ENCODE results near the gene CX3CR1. TPM values are rescaled to one million over a fixed set of nuclear protein-coding genes. Genes with fewer than 3 reads are reported as not detected.
A peak's percentile ranks its signal among the peaks of the same experiment; 100 is the strongest.

CX3CR1 gene
- total and polyA plus RNA-seq, 2 donors (not counting 1 experiment from before 2014, with no cell fraction given), result 0.16 to 0.27 TPM

DNA sequence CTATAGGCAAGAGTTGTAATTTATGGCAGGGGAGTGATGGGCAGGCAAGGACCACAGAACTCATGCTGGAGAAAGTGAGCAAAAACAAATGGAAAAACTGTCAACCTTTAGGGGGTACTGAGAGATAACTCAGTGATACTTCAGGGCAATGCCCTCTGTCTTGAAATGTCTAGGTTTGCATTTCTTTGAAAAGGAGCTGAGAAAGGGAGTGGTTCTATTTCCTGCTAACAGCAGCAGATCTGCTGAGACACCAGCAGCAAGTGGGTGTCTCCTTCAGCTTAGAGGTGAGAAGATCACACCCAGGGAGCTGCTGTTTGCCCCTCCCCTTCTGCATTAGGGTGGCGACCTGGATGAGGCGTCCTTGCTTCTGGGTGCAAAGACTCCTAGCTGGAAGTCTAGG lies 45.2 kb downstream of the CX3CR1 start:
- Mint-ChIP-seq H3K27ac (no peak overlapping the region), H3K4me1 (peaks cover 31% of the 10 kb centered on the region), H3K4me3 (peak overlapping the region; percentile 14), H3K27me3 (peaks cover 14% of the 10 kb centered on the region), H3K9me3 (ENCODE audit: insufficient read depth) (no peaks in the 10 kb centered on the region)
- ChIA-PET CTCF (interaction anchor here (1.2 to 2.6 kb wide), 4 partner anchors 45 to 65 kb away, joined by 5 to 15 read pairs (median 9); no protein-coding TSS in a partner anchor), POLR2A (no interaction called here)
- H3K9ac ChIP-seq (ENCODE audit: low read length), result no peak overlapping the region
- H3K27ac ChIP-seq (ENCODE audit: low read length in 2 of 2), result no peak overlapping the region
- intact Hi-C loops (cut with micrococcal nuclease), result no loop called here
- no CpG with 5 or more reads among the region's 2 CpGs for WGBS (ENCODE audit: insufficient coverage)
- no peak for DNase-seq
- no peaks in the 10 kb centered on the region for H3K79me2 ChIP-seq (ENCODE audit: control insufficient read depth, insufficient read depth, low read length)
- H3K4me1 ChIP-seq (ENCODE audit: control insufficient read depth in 2 of 2, insufficient read depth in 2 of 2, low read length in 2 of 2), result peaks cover 23 to 25% of the 10 kb centered on the region in 2 donors
- H3K4me2 ChIP-seq (replicated peaks; ENCODE audit: low read depth, low read length, poor library complexity, severe bottlenecking), result peak overlapping the region; percentile 3
- H3K4me3 ChIP-seq (ENCODE audit: control extremely low read depth in 1 of 5, extremely low read depth in 1 of 5, insufficient read depth in 1 of 5, low read depth in 2 of 5, low read length in 4 of 5), result no peak overlapping the region
- no peaks in the 10 kb centered on the region for H3K36me3 ChIP-seq (replicated peaks in 1 of 2; ENCODE audit: control extremely low read depth in 1 of 2, control insufficient read depth in 1 of 2, extremely low read depth in 1 of 2, insufficient read depth in 2 of 2, low read length in 1 of 2)
- H3K9me3 ChIP-seq (ENCODE audit: control extremely low read depth in 1 of 3, control insufficient read depth in 2 of 3, insufficient read depth in 1 of 3, low read length in 2 of 3), result no peaks in the 10 kb centered on the region
- H3K27me3 ChIP-seq (replicated peaks in 1 of 4; ENCODE audit: control extremely low read depth in 1 of 4, control insufficient read depth in 3 of 4, insufficient read depth in 4 of 4, low read length in 3 of 4), result no peaks in the 10 kb centered on the region
- no peak overlapping the region for H2AFZ ChIP-seq (ENCODE audit: insufficient read depth, low read depth, low read length, poor library complexity, severe bottlenecking)
- no peak for ATAC-seq (ENCODE audit: low read depth)
- TF ChIP-seq, protein P1, sequence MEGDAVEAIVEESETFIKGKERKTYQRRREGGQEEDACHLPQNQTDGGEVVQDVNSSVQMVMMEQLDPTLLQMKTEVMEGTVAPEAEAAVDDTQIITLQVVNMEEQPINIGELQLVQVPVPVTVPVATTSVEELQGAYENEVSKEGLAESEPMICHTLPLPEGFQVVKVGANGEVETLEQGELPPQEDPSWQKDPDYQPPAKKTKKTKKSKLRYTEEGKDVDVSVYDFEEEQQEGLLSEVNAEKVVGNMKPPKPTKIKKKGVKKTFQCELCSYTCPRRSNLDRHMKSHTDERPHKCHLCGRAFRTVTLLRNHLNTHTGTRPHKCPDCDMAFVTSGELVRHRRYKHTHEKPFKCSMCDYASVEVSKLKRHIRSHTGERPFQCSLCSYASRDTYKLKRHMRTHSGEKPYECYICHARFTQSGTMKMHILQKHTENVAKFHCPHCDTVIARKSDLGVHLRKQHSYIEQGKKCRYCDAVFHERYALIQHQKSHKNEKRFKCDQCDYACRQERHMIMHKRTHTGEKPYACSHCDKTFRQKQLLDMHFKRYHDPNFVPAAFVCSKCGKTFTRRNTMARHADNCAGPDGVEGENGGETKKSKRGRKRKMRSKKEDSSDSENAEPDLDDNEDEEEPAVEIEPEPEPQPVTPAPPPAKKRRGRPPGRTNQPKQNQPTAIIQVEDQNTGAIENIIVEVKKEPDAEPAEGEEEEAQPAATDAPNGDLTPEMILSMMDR (IDR thresholded peaks at IDR 0.05), result no peak
- TF ChIP-seq EZH2 (IDR thresholded peaks at IDR 0.05; ENCODE audit: borderline replicate concordance, insufficient read depth, low read depth, low read length, poor library complexity, severe bottlenecking), result no peak
- no peaks in the 10 kb centered on the region for H4K20me1 ChIP-seq (ENCODE audit: control insufficient read depth, insufficient read depth, low read length, poor library complexity, severe bottlenecking)

DNA sequence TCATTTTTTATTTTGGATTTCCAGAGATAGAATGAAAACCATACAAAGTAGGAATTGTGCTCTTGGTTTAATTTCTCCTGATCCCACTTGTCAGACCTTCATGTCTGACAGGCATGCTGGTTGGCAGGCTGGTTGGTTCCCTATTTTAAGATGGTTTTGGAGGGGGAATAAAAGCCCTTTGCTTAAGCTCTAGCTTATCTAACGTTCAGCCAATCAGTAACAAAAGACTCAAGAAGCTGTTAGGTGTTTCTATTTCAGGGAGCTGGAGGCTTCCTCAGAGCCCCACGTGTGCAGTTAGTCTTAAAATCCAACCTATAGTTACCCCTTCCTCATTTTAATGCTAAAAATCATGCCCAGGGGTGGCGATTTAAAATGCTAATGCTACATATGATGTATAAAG lies 47.0 kb downstream of the CX3CR1 start:
- intact Hi-C loops (cut with micrococcal nuclease), result no loop called here
- Histone ChIP-seq H3K9ac (ENCODE audit: low read length) (no peak overlapping the region), H3K4me1 (ENCODE audit: control insufficient read depth in 2 of 2, insufficient read depth in 2 of 2, low read length in 2 of 2) (peaks cover 23 to 25% of the 10 kb centered on the region in 2 donors), H2AFZ (ENCODE audit: insufficient read depth, low read depth, low read length, poor library complexity, severe bottlenecking) (no peak overlapping the region), H3K27ac (ENCODE audit: low read length in 2 of 2) (no peak overlapping the region), H3K4me2 (replicated peaks; ENCODE audit: low read depth, low read length, poor library complexity, severe bottlenecking) (peak overlapping the region; percentile 5), H3K27me3 (replicated peaks in 1 of 4; ENCODE audit: control extremely low read depth in 1 of 4, control insufficient read depth in 3 of 4, insufficient read depth in 4 of 4, low read length in 3 of 4) (no peaks in the 10 kb centered on the region), H3K79me2 (ENCODE audit: control insufficient read depth, insufficient read depth, low read length) (no peaks in the 10 kb centered on the region), H3K4me3 (ENCODE audit: control extremely low read depth in 1 of 5, extremely low read depth in 1 of 5, insufficient read depth in 1 of 5, low read depth in 2 of 5, low read length in 4 of 5) (no peak overlapping the region), H3K9me3 (ENCODE audit: control extremely low read depth in 1 of 3, control insufficient read depth in 2 of 3, insufficient read depth in 1 of 3, low read length in 2 of 3) (no peaks in the 10 kb centered on the region), H4K20me1 (ENCODE audit: control insufficient read depth, insufficient read depth, low read length, poor library complexity, severe bottlenecking) (no peaks in the 10 kb centered on the region), H3K36me3 (replicated peaks in 1 of 2; ENCODE audit: control extremely low read depth in 1 of 2, control insufficient read depth in 1 of 2, extremely low read depth in 1 of 2, insufficient read depth in 2 of 2, low read length in 1 of 2) (no peaks in the 10 kb centered on the region)
- ChIA-PET POLR2A (no interaction called here), CTCF (interaction anchor here (2.0 to 2.6 kb wide), 3 partner anchors 43 to 58 kb away, joined by 8 to 15 read pairs (median 10); no protein-coding TSS in a partner anchor)
- H3K4me1 Mint-ChIP-seq, result peaks cover 31% of the 10 kb centered on the region
- H3K27ac Mint-ChIP-seq, result no peak overlapping the region
- H3K27me3 Mint-ChIP-seq, result peaks cover 8% of the 10 kb centered on the region
- ATAC-seq (ENCODE audit: low read depth) (no peak), DNase-seq (no peak)
- no peaks in the 10 kb centered on the region for H3K9me3 Mint-ChIP-seq (ENCODE audit: insufficient read depth)
- H3K4me3 Mint-ChIP-seq, result no peak overlapping the region
- TF ChIP-seq, protein P1 (IDR thresholded peaks at IDR 0.05), result no peak
- TF ChIP-seq EZH2 (IDR thresholded peaks at IDR 0.05; ENCODE audit: borderline replicate concordance, insufficient read depth, low read depth, low read length, poor library complexity, severe bottlenecking), result no peak
- no CpG with 5 or more reads among the region's 3 CpGs for WGBS (ENCODE audit: insufficient coverage)

Measured in B cell (primary cell).